WTC11 (cell line): ENCODE results near the gene VEGFB. TPM values are rescaled to one million over a fixed set of nuclear protein-coding genes. Genes with fewer than 3 reads are reported as not detected.
A peak's percentile ranks its signal among the peaks of the same experiment; 100 is the strongest.

Source experiments
- AR ChIP-seq: fragments of 250-450 bp; sonication (Bioruptor Pico); IDR thresholded peaks from 2 replicates; pipeline ENCODE4 v1.9.0; 2021; ENCODE audit warnings: mild to moderate bottlenecking
- CBFB ChIP-seq: sonication (generic); formaldehyde crosslinking; IDR thresholded peaks from 2 replicates; pipeline ENCODE4 v1.8.1; 2022; ENCODE audit warnings: mild to moderate bottlenecking, low read depth, missing genetic modification reagents
- ELF4 ChIP-seq: sonication (generic); formaldehyde crosslinking; IDR thresholded peaks from 2 replicates; pipeline ENCODE4 v1.8.1; 2022; ENCODE audit warnings: low read depth, mild to moderate bottlenecking, moderate library complexity, missing genetic modification reagents
- GRHL2 ChIP-seq: fragments of 250-450 bp; sonication (Bioruptor Pico); IDR thresholded peaks from 2 replicates; pipeline ENCODE4 v1.8.0; 2022; ENCODE audit warnings: mild to moderate bottlenecking, moderate library complexity; ENCODE audit not compliant: insufficient replicate concordance, severe bottlenecking
- HMGXB4 ChIP-seq: sonication (generic); formaldehyde crosslinking; IDR thresholded peaks from 2 replicates; pipeline ENCODE4 v1.8.1; 2023; ENCODE audit warnings: mild to moderate bottlenecking, moderate library complexity, missing genetic modification reagents
- JAZF1 ChIP-seq: fragments of 250-450 bp; sonication (Bioruptor Pico); IDR thresholded peaks from 2 replicates; pipeline ENCODE4 v1.9.0; 2021; ENCODE audit warnings: moderate library complexity, mild to moderate bottlenecking, inconsistent platforms
- PRRX2 ChIP-seq: fragments of 250-450 bp; sonication (Bioruptor Pico); IDR thresholded peaks from 2 replicates; pipeline ENCODE4 v1.8.0; 2021; ENCODE audit warnings: mild to moderate bottlenecking
- RORB ChIP-seq: fragments of 250-450 bp; sonication (Bioruptor Pico); IDR thresholded peaks from 2 replicates; pipeline ENCODE4 v1.9.0; 2021; ENCODE audit warnings: mild to moderate bottlenecking
- SOX15 ChIP-seq: fragments of 250-450 bp; sonication (Bioruptor Pico); IDR thresholded peaks from 2 replicates; pipeline ENCODE4 v1.9.0; 2021; ENCODE audit warnings: mild to moderate bottlenecking
- SP1 ChIP-seq: sonication (generic); formaldehyde crosslinking; conservative IDR thresholded peaks from 2 replicates; pipeline ENCODE4 v1.8.1; 2022; ENCODE audit warnings: missing genetic modification reagents
- STAT6 ChIP-seq: sonication (generic); formaldehyde crosslinking; conservative IDR thresholded peaks from 2 replicates; pipeline ENCODE4 v1.8.1; 2023; ENCODE audit warnings: mild to moderate bottlenecking, low read depth, missing genetic modification reagents, moderate library complexity
- TCF7 ChIP-seq: sonication (generic); formaldehyde crosslinking; IDR thresholded peaks from 2 replicates; pipeline ENCODE4 v1.8.0; 2022; ENCODE audit warnings: mild to moderate bottlenecking, low read depth, missing genetic modification reagents, moderate library complexity
- ZNF219 ChIP-seq: sonication (generic); formaldehyde crosslinking; IDR thresholded peaks from 2 replicates; pipeline ENCODE4 v1.8.0; 2023; ENCODE audit warnings: missing genetic modification reagents, mild to moderate bottlenecking, borderline replicate concordance
- ZNF317 ChIP-seq: sonication (generic); formaldehyde crosslinking; IDR thresholded peaks from 2 replicates; pipeline ENCODE4 v1.8.1; 2023; ENCODE audit warnings: low read depth, mild to moderate bottlenecking, moderate library complexity, missing genetic modification reagents, borderline replicate concordance
- ZNF396 ChIP-seq: fragments of 250-450 bp; sonication (Bioruptor Pico); IDR thresholded peaks from 2 replicates; pipeline ENCODE4 v1.8.0; 2021; ENCODE audit warnings: mild to moderate bottlenecking, moderate library complexity, borderline replicate concordance
- ZNF532 ChIP-seq: fragments of 250-450 bp; sonication (Bioruptor Pico); IDR thresholded peaks from 2 replicates; pipeline ENCODE4 v1.9.0; 2021; ENCODE audit warnings: mild to moderate bottlenecking, borderline replicate concordance
- total RNA-seq: library from RNA; stranded (reverse); gene quantifications from 3 replicates; pipeline ENCODE4 v1.2.3, GENCODE V29; 2021
- TF ChIP-seq, protein P1 (sequence below): sonication (generic); formaldehyde crosslinking; IDR thresholded peaks from 2 replicates; pipeline ENCODE4 v1.8.1; 2022; ENCODE audit warnings: mild to moderate bottlenecking, missing genetic modification reagents, moderate library complexity, borderline replicate concordance
- TF ChIP-seq, protein P2 (sequence below): sonication (generic); formaldehyde crosslinking; IDR thresholded peaks from 2 replicates; pipeline ENCODE4 v1.8.0; 2023; ENCODE audit warnings: mild to moderate bottlenecking, missing genetic modification reagents

Gene VEGFB
- total RNA-seq, 1 experiment from 2014 or later: 51.7 TPM

GRCh38 chr11:64252003-64252872, 17.9 kb downstream of the VEGFB start (continued):
- no peak for TF ChIP-seq AR
- no peak for TF ChIP-seq ZNF396 (CRISPR knock-in tag)
- TF ChIP-seq GRHL2: no peak
- 0 out of 2 replicates have a peak, but pooled peaks have one; percentile 53 for TF ChIP-seq HMGXB4
- no peak for TF ChIP-seq RORB (CRISPR knock-in tag)
- no peak for TF ChIP-seq STAT6
- TF ChIP-seq PRRX2 (CRISPR knock-in tag): no peak
- TF ChIP-seq, protein P1, sequence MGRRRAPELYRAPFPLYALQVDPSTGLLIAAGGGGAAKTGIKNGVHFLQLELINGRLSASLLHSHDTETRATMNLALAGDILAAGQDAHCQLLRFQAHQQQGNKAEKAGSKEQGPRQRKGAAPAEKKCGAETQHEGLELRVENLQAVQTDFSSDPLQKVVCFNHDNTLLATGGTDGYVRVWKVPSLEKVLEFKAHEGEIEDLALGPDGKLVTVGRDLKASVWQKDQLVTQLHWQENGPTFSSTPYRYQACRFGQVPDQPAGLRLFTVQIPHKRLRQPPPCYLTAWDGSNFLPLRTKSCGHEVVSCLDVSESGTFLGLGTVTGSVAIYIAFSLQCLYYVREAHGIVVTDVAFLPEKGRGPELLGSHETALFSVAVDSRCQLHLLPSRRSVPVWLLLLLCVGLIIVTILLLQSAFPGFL (CRISPR knock-in tag): no peak
- no peak for TF ChIP-seq SOX15 (CRISPR knock-in tag)
- no peak for TF ChIP-seq ELF4 (CRISPR knock-in tag)
- no peak for TF ChIP-seq CBFB
- TF ChIP-seq ZNF219 (CRISPR knock-in tag): no peak
- TF ChIP-seq ZNF532 (CRISPR knock-in tag): no peak
- no peak for TF ChIP-seq JAZF1 (CRISPR knock-in tag)
- no peak for TF ChIP-seq ZNF317 (CRISPR knock-in tag)
- TF ChIP-seq, protein P2, sequence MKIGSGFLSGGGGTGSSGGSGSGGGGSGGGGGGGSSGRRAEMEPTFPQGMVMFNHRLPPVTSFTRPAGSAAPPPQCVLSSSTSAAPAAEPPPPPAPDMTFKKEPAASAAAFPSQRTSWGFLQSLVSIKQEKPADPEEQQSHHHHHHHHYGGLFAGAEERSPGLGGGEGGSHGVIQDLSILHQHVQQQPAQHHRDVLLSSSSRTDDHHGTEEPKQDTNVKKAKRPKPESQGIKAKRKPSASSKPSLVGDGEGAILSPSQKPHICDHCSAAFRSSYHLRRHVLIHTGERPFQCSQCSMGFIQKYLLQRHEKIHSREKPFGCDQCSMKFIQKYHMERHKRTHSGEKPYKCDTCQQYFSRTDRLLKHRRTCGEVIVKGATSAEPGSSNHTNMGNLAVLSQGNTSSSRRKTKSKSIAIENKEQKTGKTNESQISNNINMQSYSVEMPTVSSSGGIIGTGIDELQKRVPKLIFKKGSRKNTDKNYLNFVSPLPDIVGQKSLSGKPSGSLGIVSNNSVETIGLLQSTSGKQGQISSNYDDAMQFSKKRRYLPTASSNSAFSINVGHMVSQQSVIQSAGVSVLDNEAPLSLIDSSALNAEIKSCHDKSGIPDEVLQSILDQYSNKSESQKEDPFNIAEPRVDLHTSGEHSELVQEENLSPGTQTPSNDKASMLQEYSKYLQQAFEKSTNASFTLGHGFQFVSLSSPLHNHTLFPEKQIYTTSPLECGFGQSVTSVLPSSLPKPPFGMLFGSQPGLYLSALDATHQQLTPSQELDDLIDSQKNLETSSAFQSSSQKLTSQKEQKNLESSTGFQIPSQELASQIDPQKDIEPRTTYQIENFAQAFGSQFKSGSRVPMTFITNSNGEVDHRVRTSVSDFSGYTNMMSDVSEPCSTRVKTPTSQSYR (CRISPR knock-in tag): 0 out of 2 replicates have a peak, but pooled peaks have one; percentile 33
- peak; percentile 58 for TF ChIP-seq SP1 (CRISPR knock-in tag)
- no peak for TF ChIP-seq TCF7 (CRISPR knock-in tag)
